Ovary (tissue), 9 donors: ENCODE data around the gene UGT2A3. TPM values are rescaled to one million over a fixed set of nuclear protein-coding genes. Genes with fewer than 3 reads are reported as not detected.
"Not testable (repeated sequence)": the region's sequence is repeated elsewhere in the genome, so short reads cannot be mapped to it uniquely, and the experiment has no call there.

Experiments used
- DNase-seq, 5 donors: peaks; one replicate each; pipeline ENCODE4 v3.0.0-alpha.2; 2019 to 2020
- H3K27ac ChIP-seq, 2 donors: fragments of 200-600 bp; one replicate each; pipeline versions ENCODE4 v1.5.1 to v1.8.0; 2019 to 2022
- H3K27me3 ChIP-seq: fragments of 200-600 bp; one replicate; pipeline ENCODE4 v1.8.0; 2022
- H3K36me3 ChIP-seq: fragments of 200-600 bp; sonication (generic); one replicate; pipeline ENCODE4 v1.5.1; 2019
- H3K4me1 ChIP-seq: one replicate; pipeline ENCODE4 v1.8.1; 2013; ENCODE audit warnings: mild to moderate bottlenecking, moderate library complexity; ENCODE audit not compliant: insufficient read depth
- H3K4me3 ChIP-seq: fragments of 200-600 bp; sonication (generic); one replicate; pipeline ENCODE4 v1.5.1; 2017
- H3K9me3 ChIP-seq, 2 donors: fragments of 200-600 bp in 1 of 2; sonication (generic) in 1 of 2; one replicate each; pipeline versions ENCODE4 v1.5.1 to v1.8.1; 2013 to 2019; ENCODE audit warnings: mild to moderate bottlenecking in 1 of 2, moderate library complexity in 1 of 2
- EP300 ChIP-seq: sonication (generic); formaldehyde crosslinking; IDR thresholded peaks from one replicate; pipeline ENCODE4 v1.6.1; 2017; ENCODE audit warnings: antibody characterized with exemption
- POLR2A ChIP-seq: fragments of 450-650 bp; IDR thresholded peaks from one replicate; pipeline ENCODE4 v1.6.1; 2017; ENCODE audit warnings: antibody characterized with exemption, mild to moderate bottlenecking, moderate library complexity
- WGBS, 3 donors: extraction: QIAGEN DNeasy Blood & Tissue Kit in 1 of 3; methylation state at CpG; one replicate each; pipeline versions ENCODE4 v1.1.5 to v1.1.7; 2013 to 2017; 5-methylcytosine and 5-hydroxymethylcytosine counted together
- intact Hi-C, 4 donors: fragments of 100-400 bp; cut with DNase I; formaldehyde crosslinking; loops; one replicate each; pipeline versions ENCODE4 v1.11.0 to v1.15.1; 2022 to 2023
- polyA plus RNA-seq, 2 donors: library from polyadenylated mRNA; stranded (reverse); fragments of 200-250 nt in 1 of 2; fragments of 350-450 nt in 1 of 2; fragmentation: Illumina TruSeq in 1 of 2; extraction: RNeasy Lipid Tissue Mini Kit (QIAGEN cat#74804) in 1 of 2; gene quantifications; one replicate each; pipeline ENCODE4 v1.2.3, GENCODE V29; 2013 to 2014
- total RNA-seq, 7 donors: library from RNA; depleted of rRNA in 2 of 7; stranded (reverse); fragments of >200 nt in 2 of 7; fragmentation: NEBNext Ultra II Directional in 3 of 7; extraction: Animal tissue kit (Norgen Biotek cat#: 25700) in 3 of 7; gene quantifications; one replicate each; pipeline versions ENCODE4 v1.1.0 to v1.2.4, GENCODE V29; 2016 to 2023
- TF ChIP-seq, protein P1 (sequence below), 3 donors: fragments of 450-650 bp in 2 of 3; fragments of 200-600 bp in 1 of 3; IDR thresholded peaks; one replicate each; pipeline versions ENCODE4 v1.5.1 to v1.8.0; 2016 to 2022; ENCODE audit warnings: antibody characterized with exemption in 3 of 3, mild to moderate bottlenecking in 1 of 3
- donor health status: DM: no; HTN: no; CAD: no; lungs with moderate emphysema.
- donor health status: DM: no; HTN: no; CAD: no.
- donor health status: Bipolar disorder and iron deficiency.
- donor health status: DM: yes; HTN: yes; CAD: no.
- donor health status: DM: no; HTN: no; CAD: no.
- donor health status: DM: yes; HTN: yes; CAD: no.

The UGT2A3 gene
- total and polyA plus RNA-seq, 9 donors = 0.08 to 0.60 (median 0.15) TPM; not detected in 6

GRCh38 chr4:68960294-68961163 lies 8.9 kb upstream of the UGT2A3 start:
- Histone ChIP-seq H3K4me1 (no peaks in the 10 kb centered on the region), H3K9me3 (no peaks in the 10 kb centered on the region), H3K27me3 (no peaks in the 10 kb centered on the region), H3K27ac (no peak overlapping the region), H3K4me3 (no peak overlapping the region), H3K36me3 (no peaks in the 10 kb centered on the region)
- DNase-seq = no peak
- 88 to 94% (median 89%) methylated on average over 2 of the region's 2 CpGs for WGBS, 3 donors
- no peak for TF ChIP-seq EP300
- TF ChIP-seq, protein P1, sequence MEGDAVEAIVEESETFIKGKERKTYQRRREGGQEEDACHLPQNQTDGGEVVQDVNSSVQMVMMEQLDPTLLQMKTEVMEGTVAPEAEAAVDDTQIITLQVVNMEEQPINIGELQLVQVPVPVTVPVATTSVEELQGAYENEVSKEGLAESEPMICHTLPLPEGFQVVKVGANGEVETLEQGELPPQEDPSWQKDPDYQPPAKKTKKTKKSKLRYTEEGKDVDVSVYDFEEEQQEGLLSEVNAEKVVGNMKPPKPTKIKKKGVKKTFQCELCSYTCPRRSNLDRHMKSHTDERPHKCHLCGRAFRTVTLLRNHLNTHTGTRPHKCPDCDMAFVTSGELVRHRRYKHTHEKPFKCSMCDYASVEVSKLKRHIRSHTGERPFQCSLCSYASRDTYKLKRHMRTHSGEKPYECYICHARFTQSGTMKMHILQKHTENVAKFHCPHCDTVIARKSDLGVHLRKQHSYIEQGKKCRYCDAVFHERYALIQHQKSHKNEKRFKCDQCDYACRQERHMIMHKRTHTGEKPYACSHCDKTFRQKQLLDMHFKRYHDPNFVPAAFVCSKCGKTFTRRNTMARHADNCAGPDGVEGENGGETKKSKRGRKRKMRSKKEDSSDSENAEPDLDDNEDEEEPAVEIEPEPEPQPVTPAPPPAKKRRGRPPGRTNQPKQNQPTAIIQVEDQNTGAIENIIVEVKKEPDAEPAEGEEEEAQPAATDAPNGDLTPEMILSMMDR (IDR thresholded peaks at IDR 0.05) = no peak
- TF ChIP-seq POLR2A = no peak
- intact Hi-C loops = no loop called here

DNA sequence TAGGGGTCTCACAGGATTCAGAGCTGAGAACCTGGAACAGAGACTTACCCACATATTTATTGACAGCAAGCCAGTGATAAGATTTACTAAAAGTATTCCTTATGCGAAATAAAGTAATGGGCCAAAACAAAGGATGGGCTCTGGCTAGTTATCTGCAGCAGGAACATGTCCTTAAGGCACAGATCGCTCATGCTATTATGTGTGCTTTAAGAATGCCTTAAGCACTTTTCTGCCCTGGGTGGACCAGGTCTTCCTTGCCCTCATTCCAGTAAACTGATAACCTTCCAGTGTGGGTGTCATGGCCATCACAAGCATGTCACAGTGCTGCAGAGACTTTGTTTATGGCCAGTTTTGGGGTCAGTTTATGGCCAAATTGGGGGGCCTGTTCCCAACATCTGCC lies 7.5 kb upstream of the UGT2A3 start:
- H3K4me1 ChIP-seq, DNase-seq, H3K27me3 ChIP-seq, H3K4me3 ChIP-seq, H3K9me3 ChIP-seq, H3K27ac ChIP-seq, H3K36me3 ChIP-seq, intact Hi-C loops: not testable (repeated sequence)
- WGBS, 3 donors = 84 to 89% (median 85%) methylated on average over 2 of the region's 2 CpGs

DNA sequence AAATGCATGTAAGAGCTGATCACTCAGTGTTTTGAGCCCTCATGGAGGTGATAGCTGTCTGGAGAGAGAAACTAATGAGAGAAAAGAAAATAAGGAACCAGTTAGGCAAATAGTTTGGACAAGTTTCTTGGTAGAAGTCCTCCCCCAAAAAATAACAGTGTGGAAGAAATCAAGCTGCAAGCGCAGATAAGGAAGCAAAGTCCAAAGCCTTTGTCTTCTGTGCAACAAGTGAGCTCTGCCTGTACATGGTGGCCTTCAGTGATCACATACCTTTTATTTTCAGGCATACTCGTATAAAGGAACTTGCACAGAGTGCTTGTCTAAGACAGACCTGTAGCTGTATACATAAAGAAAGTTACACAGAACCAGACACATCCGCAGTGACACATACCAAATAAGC lies 2.5 kb upstream of the UGT2A3 start:
- no peak for TF ChIP-seq POLR2A
- TF ChIP-seq, protein P1 (IDR thresholded peaks at IDR 0.05) = no peak
- no peak for TF ChIP-seq EP300
- no peaks in the 10 kb centered on the region for H3K4me1 ChIP-seq
- intact Hi-C loops = no loop called here
- H3K4me3 ChIP-seq = no peak overlapping the region
- no peaks in the 10 kb centered on the region for H3K36me3 ChIP-seq
- no peak overlapping the region for H3K27ac ChIP-seq
- WGBS, 3 donors = 51 to 60% (median 52%) methylated on average over 3 of the region's 3 CpGs
- H3K27me3 ChIP-seq = no peaks in the 10 kb centered on the region
- no peaks in the 10 kb centered on the region for H3K9me3 ChIP-seq
- no peak for DNase-seq

DNA sequence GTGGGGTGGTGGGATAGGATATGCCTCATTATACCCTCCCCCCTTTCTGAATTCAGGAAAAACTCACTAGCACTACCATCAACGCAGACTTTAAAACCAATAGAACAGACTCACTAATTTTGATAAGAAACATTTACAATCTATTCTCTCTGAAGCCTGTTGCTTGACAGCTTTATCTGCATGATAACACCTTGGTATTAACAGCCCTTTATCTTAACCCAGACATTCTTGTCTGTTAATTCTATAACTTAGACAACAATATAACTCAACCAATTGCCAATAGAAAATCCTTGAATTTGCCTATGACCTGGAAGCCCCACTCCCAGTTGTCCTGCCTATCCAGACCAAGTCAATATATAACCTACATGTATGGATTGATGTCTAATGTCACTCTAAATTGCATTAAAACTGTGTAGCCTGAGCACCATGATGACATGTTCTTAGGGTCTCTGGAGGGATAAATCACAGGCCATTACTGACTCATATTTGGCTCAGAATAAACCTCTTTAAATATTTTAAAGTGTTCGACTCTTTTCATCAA lies 1.5 kb upstream of the UGT2A3 start:
- Histone ChIP-seq H3K27me3 (no peaks in the 10 kb centered on the region), H3K4me3 (no peak overlapping the region), H3K9me3 (no peaks in the 10 kb centered on the region), H3K4me1 (no peaks in the 10 kb centered on the region), H3K36me3 (no peaks in the 10 kb centered on the region), H3K27ac (no peak overlapping the region)
- TF ChIP-seq EP300 = no peak
- TF ChIP-seq, protein P1 (IDR thresholded peaks at IDR 0.05) = no peak
- no peak for TF ChIP-seq POLR2A
- WGBS, 3 donors = 25 to 41% (median 29%) methylated on average over 2 of the region's 2 CpGs
- DNase-seq = no peak
- intact Hi-C loops = no loop called here
